ENCODE results near the gene CCND2. TPM values are rescaled to one million over a fixed set of nuclear protein-coding genes. Genes with fewer than 3 reads are reported as not detected.
A peak's percentile ranks its signal among the peaks of the same experiment; 100 is the strongest.

CCND2 gene
- total and polyA plus RNA-seq, 2 donors = 25.3 to 203 TPM

GRCh38 chr12:4275870-4276301 is 2.3 kb downstream of the CCND2 start:
- no peak overlapping the region for H3K27ac ChIP-seq (ENCODE audit: low read depth)
- WGBS = 34% methylated on average over 14 of the region's 14 CpGs

GRCh38 chr12:4276524-4277204 is 3.1 kb downstream of the CCND2 start:
- peak; percentile 93 for DNase-seq (ENCODE audit: extremely low spot score)
- no peak overlapping the region for H3K4me3 ChIP-seq (ENCODE audit: low read depth, low read length)
- H3K4me1 ChIP-seq (ENCODE audit: insufficient read depth) = no peaks in the 10 kb centered on the region
- no peak overlapping the region for H3K27ac ChIP-seq (ENCODE audit: low read depth)
- 7% methylated on average over 10 of the region's 10 CpGs for WGBS
- no peaks in the 10 kb centered on the region for H3K36me3 ChIP-seq (ENCODE audit: insufficient read depth)

More at GRCh38 chr12:4275870-4276301, 2.3 kb downstream of the CCND2 start:
- Histone ChIP-seq H3K4me1 (ENCODE audit: insufficient read depth) (no peaks in the 10 kb centered on the region), H3K36me3 (ENCODE audit: insufficient read depth) (no peaks in the 10 kb centered on the region), H3K4me3 (ENCODE audit: low read depth, low read length) (peak overlapping the region; percentile 90)
- DNase-seq (ENCODE audit: extremely low spot score) = no peak

GRCh38 chr12:4277205-4277543 is 3.6 kb downstream of the CCND2 start:
- WGBS = 21% methylated on average over 6 of the region's 6 CpGs
- H3K4me1 ChIP-seq (ENCODE audit: insufficient read depth) = no peaks in the 10 kb centered on the region

GRCh38 chr12:4277857-4278256 is 4.3 kb downstream of the CCND2 start:
- Histone ChIP-seq H3K4me3 (ENCODE audit: low read depth, low read length) (no peak overlapping the region), H3K36me3 (ENCODE audit: insufficient read depth) (no peaks in the 10 kb centered on the region), H3K27ac (ENCODE audit: low read depth) (no peak overlapping the region), H3K4me1 (ENCODE audit: insufficient read depth) (no peaks in the 10 kb centered on the region)
- no peak for DNase-seq (ENCODE audit: extremely low spot score)
- 77% methylated on average over 3 of the region's 3 CpGs for WGBS

More at GRCh38 chr12:4277205-4277543, 3.6 kb downstream of the CCND2 start:
- no peak overlapping the region for H3K4me3 ChIP-seq (ENCODE audit: low read depth, low read length)
- DNase-seq (ENCODE audit: extremely low spot score) = no peak
- no peaks in the 10 kb centered on the region for H3K36me3 ChIP-seq (ENCODE audit: insufficient read depth)
- no peak overlapping the region for H3K27ac ChIP-seq (ENCODE audit: low read depth)

GRCh38 chr12:4278329-4279197 is 5.0 kb downstream of the CCND2 start:
- no peak overlapping the region for H3K27ac ChIP-seq (ENCODE audit: low read depth)
- H3K36me3 ChIP-seq (ENCODE audit: insufficient read depth) = no peaks in the 10 kb centered on the region
- no peaks in the 10 kb centered on the region for H3K4me1 ChIP-seq (ENCODE audit: insufficient read depth)
- no peak overlapping the region for H3K4me3 ChIP-seq (ENCODE audit: low read depth, low read length)
- no peak for DNase-seq (ENCODE audit: extremely low spot score)
- WGBS = 54% methylated on average over 15 of the region's 15 CpGs

GRCh38 chr12:4279198-4279690 is 5.7 kb downstream of the CCND2 start:
- Histone ChIP-seq H3K4me1 (ENCODE audit: insufficient read depth) (no peaks in the 10 kb centered on the region), H3K4me3 (ENCODE audit: low read depth, low read length) (no peak overlapping the region), H3K36me3 (ENCODE audit: insufficient read depth) (no peaks in the 10 kb centered on the region), H3K27ac (ENCODE audit: low read depth) (no peak overlapping the region)
- WGBS = 66% methylated on average over 10 of the region's 10 CpGs
- no peak for DNase-seq (ENCODE audit: extremely low spot score)

GRCh38 chr12:4280351-4281163 is 7.0 kb downstream of the CCND2 start:
- H3K27ac ChIP-seq (ENCODE audit: low read depth) = no peak overlapping the region
- H3K4me1 ChIP-seq (ENCODE audit: insufficient read depth) = no peaks in the 10 kb centered on the region
- no peak overlapping the region for H3K4me3 ChIP-seq (ENCODE audit: low read depth, low read length)
- DNase-seq (ENCODE audit: extremely low spot score) = no peak
- WGBS = 30% methylated on average over 15 of the region's 15 CpGs
- H3K36me3 ChIP-seq (ENCODE audit: insufficient read depth) = no peaks in the 10 kb centered on the region

- no peaks in the 10 kb centered on the region for H3K4me1 ChIP-seq (ENCODE audit: insufficient read depth)
- H3K4me3 ChIP-seq (ENCODE audit: low read depth, low read length) = no peak overlapping the region
- H3K27ac ChIP-seq (ENCODE audit: low read depth) = no peak overlapping the region
- DNase-seq (ENCODE audit: extremely low spot score) = no peak
- H3K36me3 ChIP-seq (ENCODE audit: insufficient read depth) = no peaks in the 10 kb centered on the region
- WGBS = 71% methylated on average over 16 of the region's 16 CpGs
These were observed 7.7 kb downstream of the CCND2 start for GRCh38 chr12:4281173-4281654.

GRCh38 chr12:4282103-4282891 is 8.7 kb downstream of the CCND2 start:
- H3K4me1 ChIP-seq (ENCODE audit: insufficient read depth) = no peaks in the 10 kb centered on the region
- no peak overlapping the region for H3K27ac ChIP-seq (ENCODE audit: low read depth)
- no peaks in the 10 kb centered on the region for H3K36me3 ChIP-seq (ENCODE audit: insufficient read depth)
- no peak for DNase-seq (ENCODE audit: extremely low spot score)
- 86% methylated on average over 16 of the region's 16 CpGs for WGBS
- no peak overlapping the region for H3K4me3 ChIP-seq (ENCODE audit: low read depth, low read length)

GRCh38 chr12:4282892-4283511 is 9.4 kb downstream of the CCND2 start:
- Histone ChIP-seq H3K4me3 (ENCODE audit: low read depth, low read length) (no peak overlapping the region), H3K4me1 (ENCODE audit: insufficient read depth) (no peaks in the 10 kb centered on the region), H3K36me3 (ENCODE audit: insufficient read depth) (no peaks in the 10 kb centered on the region), H3K27ac (ENCODE audit: low read depth) (no peak overlapping the region)
- no peak for DNase-seq (ENCODE audit: extremely low spot score)
- 72% methylated on average over 12 of the region's 12 CpGs for WGBS

- no peaks in the 10 kb centered on the region for H3K4me1 ChIP-seq (ENCODE audit: insufficient read depth)
- 62% methylated on average over 12 of the region's 12 CpGs for WGBS
- H3K36me3 ChIP-seq (ENCODE audit: insufficient read depth) = no peaks in the 10 kb centered on the region
- H3K4me3 ChIP-seq (ENCODE audit: low read depth, low read length) = no peak overlapping the region
- H3K27ac ChIP-seq (ENCODE audit: low read depth) = no peak overlapping the region
- no peak for DNase-seq (ENCODE audit: extremely low spot score)
These were observed 10.1 kb downstream of the CCND2 start for GRCh38 chr12:4283512-4284255.

GRCh38 chr12:4284306-4284705 is 10.7 kb downstream of the CCND2 start:
- DNase-seq (ENCODE audit: extremely low spot score) = no peak
- 76% methylated on average over 4 of the region's 4 CpGs for WGBS
- H3K4me1 ChIP-seq (ENCODE audit: insufficient read depth) = no peaks in the 10 kb centered on the region
- no peak overlapping the region for H3K27ac ChIP-seq (ENCODE audit: low read depth)
- no peaks in the 10 kb centered on the region for H3K36me3 ChIP-seq (ENCODE audit: insufficient read depth)
- H3K4me3 ChIP-seq (ENCODE audit: low read depth, low read length) = no peak overlapping the region

All from urinary bladder (tissue), 4 donors.